SK-N-SH treated with all-trans-retinoic acid at 6 μM for 48 hours (cell line): ENCODE data around the gene SDR39U1.

Experiments
- ARNTL ChIP-seq: fragments of 450-650 bp; formaldehyde crosslinking; IDR thresholded peaks from 2 replicates; pipeline ENCODE4 v1.5.0; 2020; ENCODE audit warnings: low read depth, mild to moderate bottlenecking, moderate library complexity, borderline replicate concordance
- CREB5 ChIP-seq: fragments of 250-450 bp; sonication (Bioruptor Pico); IDR thresholded peaks from 2 replicates; pipeline ENCODE4 v1.5.1; 2020; ENCODE audit warnings: low read depth, mild to moderate bottlenecking, moderate library complexity
- CSDC2 ChIP-seq: fragments of 250-450 bp; sonication (Bioruptor Pico); IDR thresholded peaks from 2 replicates; pipeline ENCODE4 v1.5.0; 2020; ENCODE audit warnings: mild to moderate bottlenecking, moderate library complexity
- ISL1 ChIP-seq: fragments of 250-450 bp; sonication (Bioruptor Pico); IDR thresholded peaks from 2 replicates; pipeline ENCODE4 v2.1.2; 2022; ENCODE audit warnings: mild to moderate bottlenecking, moderate library complexity
- OSR1 ChIP-seq: fragments of 250-450 bp; sonication (Bioruptor Pico); IDR thresholded peaks from 2 replicates; pipeline ENCODE4 v1.8.0; 2022; ENCODE audit warnings: moderate library complexity, mild to moderate bottlenecking, inconsistent platforms
- PATZ1 ChIP-seq: fragments of 250-450 bp; sonication (Bioruptor Pico); IDR thresholded peaks from 2 replicates; pipeline ENCODE4 v1.8.0; 2020; ENCODE audit warnings: mild to moderate bottlenecking, moderate library complexity, borderline replicate concordance
- PPARA ChIP-seq: fragments of 250-450 bp; sonication (Bioruptor Pico); IDR thresholded peaks from 2 replicates; pipeline ENCODE4 v1.5.0; 2020; ENCODE audit warnings: mild to moderate bottlenecking, borderline replicate concordance
- RARB ChIP-seq: fragments of 250-450 bp; sonication (Bioruptor Pico); IDR thresholded peaks from 2 replicates; pipeline ENCODE4 v1.8.0; 2021; ENCODE audit warnings: mild to moderate bottlenecking, moderate library complexity
- SNAI2 ChIP-seq: fragments of 250-450 bp; sonication (Bioruptor Pico); IDR thresholded peaks from 2 replicates; pipeline ENCODE4 v1.5.0; 2020; ENCODE audit warnings: mild to moderate bottlenecking, moderate library complexity
- TCF4 ChIP-seq: fragments of 250-450 bp; sonication (Bioruptor Pico); IDR thresholded peaks from 2 replicates; pipeline ENCODE4 v1.8.0; 2021; ENCODE audit warnings: mild to moderate bottlenecking, moderate library complexity, borderline replicate concordance
- ZFP30 ChIP-seq: fragments of 450-650 bp; formaldehyde crosslinking; IDR thresholded peaks from 2 replicates; pipeline ENCODE4 v1.5.0; 2022; ENCODE audit warnings: mild to moderate bottlenecking, moderate library complexity
- ZNF8 ChIP-seq: fragments of 450-650 bp; formaldehyde crosslinking; IDR thresholded peaks from 2 replicates; pipeline ENCODE4 v1.5.0; 2020; ENCODE audit warnings: mild to moderate bottlenecking, moderate library complexity
- TF ChIP-seq, protein P1 (sequence below): fragments of 250-450 bp; sonication (Bioruptor Pico); IDR thresholded peaks from 2 replicates; pipeline ENCODE4 v1.5.1; 2021; ENCODE audit warnings: mild to moderate bottlenecking, moderate library complexity

DNA sequence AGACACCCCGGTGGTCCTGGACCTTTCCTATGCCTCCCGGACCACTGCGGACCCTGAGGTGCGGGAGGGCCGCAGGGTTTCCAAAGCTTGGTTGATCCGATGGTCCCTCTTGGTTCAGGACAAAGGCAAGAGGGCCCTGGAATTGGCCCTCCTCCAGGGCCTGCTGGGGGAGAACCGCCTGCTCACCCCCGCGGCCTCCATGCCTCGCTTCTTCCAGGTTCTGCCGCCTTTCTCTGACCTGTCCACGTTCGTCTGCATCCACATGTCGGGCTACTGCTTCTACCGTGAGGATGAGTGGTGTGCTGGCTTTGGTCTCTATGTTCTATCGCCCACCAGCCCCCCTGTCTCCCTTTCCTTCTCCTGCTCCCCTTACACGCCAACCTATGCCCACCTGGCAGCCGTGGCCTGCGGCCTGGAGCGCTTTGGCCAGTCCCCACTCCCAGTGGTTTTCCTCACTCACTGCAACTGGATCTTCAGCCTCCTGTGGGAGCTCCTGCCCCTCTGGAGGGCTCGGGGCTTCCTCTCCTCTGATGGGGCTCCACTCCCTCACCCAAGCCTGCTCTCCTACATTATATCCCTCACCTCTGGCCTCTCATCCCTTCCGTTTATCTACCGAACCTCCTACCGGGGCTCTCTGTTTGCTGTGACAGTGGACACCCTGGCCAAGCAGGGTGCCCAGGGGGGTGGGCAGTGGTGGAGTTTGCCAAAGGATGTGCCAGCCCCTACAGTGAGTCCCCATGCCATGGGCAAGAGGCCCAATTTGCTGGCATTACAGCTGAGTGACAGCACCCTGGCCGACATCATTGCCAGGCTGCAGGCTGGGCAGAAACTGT is 26.9 kb downstream of the SDR39U1 start:
- TF ChIP-seq RARB (CRISPR knock-in tag): no peak
- TF ChIP-seq ISL1 (CRISPR knock-in tag): no peak
- no peak for TF ChIP-seq OSR1
- no peak for TF ChIP-seq PPARA
- TF ChIP-seq CSDC2 (CRISPR knock-in tag): no peak
- no peak for TF ChIP-seq CREB5
- TF ChIP-seq, protein P1, sequence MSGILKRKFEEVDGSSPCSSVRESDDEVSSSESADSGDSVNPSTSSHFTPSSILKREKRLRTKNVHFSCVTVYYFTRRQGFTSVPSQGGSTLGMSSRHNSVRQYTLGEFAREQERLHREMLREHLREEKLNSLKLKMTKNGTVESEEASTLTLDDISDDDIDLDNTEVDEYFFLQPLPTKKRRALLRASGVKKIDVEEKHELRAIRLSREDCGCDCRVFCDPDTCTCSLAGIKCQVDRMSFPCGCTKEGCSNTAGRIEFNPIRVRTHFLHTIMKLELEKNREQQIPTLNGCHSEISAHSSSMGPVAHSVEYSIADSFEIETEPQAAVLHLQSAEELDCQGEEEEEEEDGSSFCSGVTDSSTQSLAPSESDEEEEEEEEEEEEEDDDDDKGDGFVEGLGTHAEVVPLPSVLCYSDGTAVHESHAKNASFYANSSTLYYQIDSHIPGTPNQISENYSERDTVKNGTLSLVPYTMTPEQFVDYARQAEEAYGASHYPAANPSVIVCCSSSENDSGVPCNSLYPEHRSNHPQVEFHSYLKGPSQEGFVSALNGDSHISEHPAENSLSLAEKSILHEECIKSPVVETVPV (CRISPR knock-in tag): no peak
- TF ChIP-seq PATZ1 (CRISPR knock-in tag): no peak
- TF ChIP-seq ARNTL (CRISPR knock-in tag): no peak
- no peak for TF ChIP-seq ZFP30
- no peak for TF ChIP-seq SNAI2 (CRISPR knock-in tag)
- TF ChIP-seq ZNF8 (CRISPR knock-in tag): no peak
- TF ChIP-seq TCF4 (CRISPR knock-in tag): no peak
